HepG2 (cell line): Measurements from ENCODE around the gene LSS. TPM values are rescaled to one million over a fixed set of nuclear protein-coding genes. Genes with fewer than 3 reads are reported as not detected.
A peak's percentile ranks its signal among the peaks of the same experiment; 100 is the strongest.

Experiments
- CBX1 ChIP-seq: IDR thresholded peaks from one replicate; pipeline ENCODE4 v1.6.1; 2016; ENCODE audit warnings: antibody characterized with exemption, low read depth
- ISX ChIP-seq: sonication (generic); formaldehyde crosslinking; conservative IDR thresholded peaks from 2 replicates; pipeline ENCODE4 v1.5.0; 2020; ENCODE audit warnings: missing genetic modification reagents
- KLF9 ChIP-seq: IDR thresholded peaks from 2 replicates; pipeline ENCODE4 v1.6.1; 2016; ENCODE audit warnings: low read depth
- MAFF ChIP-seq: IDR thresholded peaks from 2 replicates; pipeline ENCODE4 v1.6.1; 2011; ENCODE audit warnings: low read depth, low read length, improper control_type of control experiment
- MED8 ChIP-seq: sonication (generic); formaldehyde crosslinking; IDR thresholded peaks from 2 replicates; pipeline ENCODE4 v1.8.1; 2023; ENCODE audit warnings: mild to moderate bottlenecking, missing genetic modification reagents; ENCODE audit not compliant: insufficient replicate concordance
- ZBTB8A ChIP-seq: sonication (generic); formaldehyde crosslinking; IDR thresholded peaks from 2 replicates; pipeline ENCODE4 v1.4.0; 2020; ENCODE audit warnings: mild to moderate bottlenecking, low read depth, missing genetic modification reagents, borderline replicate concordance
- ZNF546 ChIP-seq: sonication (generic); formaldehyde crosslinking; conservative IDR thresholded peaks from 2 replicates; pipeline ENCODE4 v1.8.1; 2023; ENCODE audit warnings: mild to moderate bottlenecking, missing genetic modification reagents
- ZNF549 ChIP-seq: sonication (generic); formaldehyde crosslinking; IDR thresholded peaks from 2 replicates; pipeline ENCODE4 v1.5.0; 2020; ENCODE audit warnings: missing genetic modification reagents
- ZNF652 ChIP-seq: IDR thresholded peaks from 2 replicates; pipeline ENCODE4 v1.6.1; 2016; ENCODE audit warnings: low read depth, borderline replicate concordance
- ZZZ3 ChIP-seq: sonication (generic); formaldehyde crosslinking; IDR thresholded peaks from 2 replicates; pipeline ENCODE4 v1.4.0; 2020; ENCODE audit warnings: missing genetic modification reagents, mild to moderate bottlenecking, borderline replicate concordance
- polyA plus RNA-seq, 8 experiments: library from polyadenylated mRNA; depleted of rRNA in 3 of 8; stranded (reverse) in 7 of 8; unstranded in 1 of 8; fragments of >200 nt; fragmentation: Illumina TruSeq in 4 of 8; extraction: Trizol in 4 of 8; gene quantifications; 2 replicates each; pipeline versions ENCODE4 v1.2.1 to v1.2.3, GENCODE V29; 2011 to 2016; ENCODE audit warnings: low read depth in 4 of 8, missing spikeins in 1 of 8, mixed read lengths in 1 of 8; ENCODE audit not compliant: insufficient read depth in 1 of 8
- total RNA-seq, 5 experiments: library from RNA; depleted of rRNA; stranded (reverse); fragments of >200 nt; fragmentation: Illumina TruSeq; extraction: Trizol; gene quantifications; 2 replicates each; pipeline ENCODE4 v1.2.3, GENCODE V29; 2016; ENCODE audit warnings: low read depth in 1 of 5
- TF ChIP-seq, protein P1 (sequence below): sonication (generic); formaldehyde crosslinking; IDR thresholded peaks from 2 replicates; pipeline ENCODE4 v1.4.0; 2020; ENCODE audit warnings: missing genetic modification reagents
- TF ChIP-seq, protein P2 (sequence below): sonication (generic); formaldehyde crosslinking; IDR thresholded peaks from 2 replicates; pipeline ENCODE4 v1.9.0; 2022; ENCODE audit warnings: low read depth, missing genetic modification reagents
- TF ChIP-seq, protein P3 (sequence below): sonication (generic); formaldehyde crosslinking; IDR thresholded peaks from 2 replicates; pipeline ENCODE4 v1.4.0; 2020; ENCODE audit warnings: mild to moderate bottlenecking, missing genetic modification reagents, borderline replicate concordance
- TF ChIP-seq, protein P4 (sequence below): sonication (generic); formaldehyde crosslinking; conservative IDR thresholded peaks from 2 replicates; pipeline ENCODE4 v1.4.0; 2020; ENCODE audit warnings: missing genetic modification reagents
- TF ChIP-seq, protein P5 (sequence below): sonication (generic); formaldehyde crosslinking; IDR thresholded peaks from 2 replicates; pipeline ENCODE4 v1.8.1; 2023; ENCODE audit warnings: mild to moderate bottlenecking, missing genetic modification reagents, borderline replicate concordance
- TF ChIP-seq, protein P6 (sequence below): sonication (generic); formaldehyde crosslinking; IDR thresholded peaks from 2 replicates; pipeline ENCODE4 v1.8.1; 2023; ENCODE audit warnings: mild to moderate bottlenecking, moderate library complexity, missing genetic modification reagents

Gene LSS
- total and polyA plus RNA-seq, 2 of the 13 experiments (the other 11 are each of a cell fraction or from before 2014, with no cell fraction given), result 72.6 to 113 TPM

DNA sequence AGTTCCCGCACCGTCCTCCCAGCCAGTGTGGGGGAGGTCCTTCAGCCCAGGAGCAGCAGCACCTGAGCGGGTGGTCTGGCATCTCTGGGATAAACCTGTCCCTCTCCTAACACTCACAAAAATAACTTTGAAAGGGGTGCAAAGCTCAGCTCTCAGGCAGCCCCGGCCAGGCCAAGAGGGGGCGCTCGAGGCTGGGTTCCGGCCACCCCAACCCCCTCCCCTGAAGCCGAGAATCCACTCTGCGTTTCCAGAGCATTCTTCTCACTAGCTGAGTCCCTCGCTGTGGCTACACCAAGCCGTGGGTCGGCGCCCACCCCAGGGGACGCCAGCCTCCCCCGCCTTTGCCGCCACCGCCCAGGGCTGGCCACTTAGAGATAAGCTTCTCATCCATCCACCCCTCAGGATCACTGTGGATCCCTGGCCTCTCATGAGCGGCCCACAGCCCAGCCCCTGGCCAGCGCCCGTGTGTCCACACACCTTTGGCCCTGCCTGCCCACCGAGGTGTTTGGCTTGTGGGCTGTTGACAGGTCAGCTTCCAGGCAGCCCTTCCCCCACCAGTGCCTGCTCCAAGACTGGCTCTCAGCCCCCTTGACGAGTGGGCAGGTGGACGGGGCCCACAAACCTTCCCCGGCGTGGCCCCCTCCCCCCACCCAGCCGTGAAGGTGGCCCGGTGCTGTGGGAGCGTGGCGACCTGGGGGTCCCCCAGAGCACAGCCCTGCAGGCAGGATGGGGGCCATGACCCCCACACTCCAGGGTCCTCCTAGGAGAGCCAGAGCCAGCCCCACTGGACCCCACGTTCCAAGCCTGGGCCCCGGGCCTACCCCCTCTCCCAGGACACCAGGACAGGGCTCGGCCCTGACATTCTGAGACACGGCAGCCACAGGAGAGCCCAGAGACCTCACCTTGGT is 75.1 kb downstream of the LSS start (continued):
- TF ChIP-seq CBX1, result no peak
- TF ChIP-seq ZNF652 (CRISPR knock-in tag), result no peak
- TF ChIP-seq, protein P1, sequence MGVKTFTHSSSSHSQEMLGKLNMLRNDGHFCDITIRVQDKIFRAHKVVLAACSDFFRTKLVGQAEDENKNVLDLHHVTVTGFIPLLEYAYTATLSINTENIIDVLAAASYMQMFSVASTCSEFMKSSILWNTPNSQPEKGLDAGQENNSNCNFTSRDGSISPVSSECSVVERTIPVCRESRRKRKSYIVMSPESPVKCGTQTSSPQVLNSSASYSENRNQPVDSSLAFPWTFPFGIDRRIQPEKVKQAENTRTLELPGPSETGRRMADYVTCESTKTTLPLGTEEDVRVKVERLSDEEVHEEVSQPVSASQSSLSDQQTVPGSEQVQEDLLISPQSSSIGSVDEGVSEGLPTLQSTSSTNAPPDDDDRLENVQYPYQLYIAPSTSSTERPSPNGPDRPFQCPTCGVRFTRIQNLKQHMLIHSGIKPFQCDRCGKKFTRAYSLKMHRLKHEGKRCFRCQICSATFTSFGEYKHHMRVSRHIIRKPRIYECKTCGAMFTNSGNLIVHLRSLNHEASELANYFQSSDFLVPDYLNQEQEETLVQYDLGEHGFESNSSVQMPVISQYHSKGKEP, result no peak
- no peak for TF ChIP-seq ISX (CRISPR knock-in tag)
- no peak for TF ChIP-seq MED8
- 0 out of 2 replicates have a peak, but pooled peaks have one; percentile 29 for TF ChIP-seq KLF9 (CRISPR knock-in tag)
- TF ChIP-seq ZBTB8A (CRISPR knock-in tag), result no peak
- no peak for TF ChIP-seq ZNF549 (CRISPR knock-in tag)
- TF ChIP-seq, protein P2, sequence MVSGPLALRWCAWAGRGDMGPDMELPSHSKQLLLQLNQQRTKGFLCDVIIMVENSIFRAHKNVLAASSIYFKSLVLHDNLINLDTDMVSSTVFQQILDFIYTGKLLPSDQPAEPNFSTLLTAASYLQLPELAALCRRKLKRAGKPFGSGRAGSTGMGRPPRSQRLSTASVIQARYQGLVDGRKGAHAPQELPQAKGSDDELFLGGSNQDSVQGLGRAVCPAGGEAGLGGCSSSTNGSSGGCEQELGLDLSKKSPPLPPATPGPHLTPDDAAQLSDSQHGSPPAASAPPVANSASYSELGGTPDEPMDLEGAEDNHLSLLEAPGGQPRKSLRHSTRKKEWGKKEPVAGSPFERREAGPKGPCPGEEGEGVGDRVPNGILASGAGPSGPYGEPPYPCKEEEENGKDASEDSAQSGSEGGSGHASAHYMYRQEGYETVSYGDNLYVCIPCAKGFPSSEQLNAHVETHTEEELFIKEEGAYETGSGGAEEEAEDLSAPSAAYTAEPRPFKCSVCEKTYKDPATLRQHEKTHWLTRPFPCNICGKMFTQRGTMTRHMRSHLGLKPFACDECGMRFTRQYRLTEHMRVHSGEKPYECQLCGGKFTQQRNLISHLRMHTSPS (CRISPR knock-in tag), result 0 out of 2 replicates have a peak, but pooled peaks have one; percentile 20
- TF ChIP-seq MAFF, result no peak
- TF ChIP-seq, protein P3, sequence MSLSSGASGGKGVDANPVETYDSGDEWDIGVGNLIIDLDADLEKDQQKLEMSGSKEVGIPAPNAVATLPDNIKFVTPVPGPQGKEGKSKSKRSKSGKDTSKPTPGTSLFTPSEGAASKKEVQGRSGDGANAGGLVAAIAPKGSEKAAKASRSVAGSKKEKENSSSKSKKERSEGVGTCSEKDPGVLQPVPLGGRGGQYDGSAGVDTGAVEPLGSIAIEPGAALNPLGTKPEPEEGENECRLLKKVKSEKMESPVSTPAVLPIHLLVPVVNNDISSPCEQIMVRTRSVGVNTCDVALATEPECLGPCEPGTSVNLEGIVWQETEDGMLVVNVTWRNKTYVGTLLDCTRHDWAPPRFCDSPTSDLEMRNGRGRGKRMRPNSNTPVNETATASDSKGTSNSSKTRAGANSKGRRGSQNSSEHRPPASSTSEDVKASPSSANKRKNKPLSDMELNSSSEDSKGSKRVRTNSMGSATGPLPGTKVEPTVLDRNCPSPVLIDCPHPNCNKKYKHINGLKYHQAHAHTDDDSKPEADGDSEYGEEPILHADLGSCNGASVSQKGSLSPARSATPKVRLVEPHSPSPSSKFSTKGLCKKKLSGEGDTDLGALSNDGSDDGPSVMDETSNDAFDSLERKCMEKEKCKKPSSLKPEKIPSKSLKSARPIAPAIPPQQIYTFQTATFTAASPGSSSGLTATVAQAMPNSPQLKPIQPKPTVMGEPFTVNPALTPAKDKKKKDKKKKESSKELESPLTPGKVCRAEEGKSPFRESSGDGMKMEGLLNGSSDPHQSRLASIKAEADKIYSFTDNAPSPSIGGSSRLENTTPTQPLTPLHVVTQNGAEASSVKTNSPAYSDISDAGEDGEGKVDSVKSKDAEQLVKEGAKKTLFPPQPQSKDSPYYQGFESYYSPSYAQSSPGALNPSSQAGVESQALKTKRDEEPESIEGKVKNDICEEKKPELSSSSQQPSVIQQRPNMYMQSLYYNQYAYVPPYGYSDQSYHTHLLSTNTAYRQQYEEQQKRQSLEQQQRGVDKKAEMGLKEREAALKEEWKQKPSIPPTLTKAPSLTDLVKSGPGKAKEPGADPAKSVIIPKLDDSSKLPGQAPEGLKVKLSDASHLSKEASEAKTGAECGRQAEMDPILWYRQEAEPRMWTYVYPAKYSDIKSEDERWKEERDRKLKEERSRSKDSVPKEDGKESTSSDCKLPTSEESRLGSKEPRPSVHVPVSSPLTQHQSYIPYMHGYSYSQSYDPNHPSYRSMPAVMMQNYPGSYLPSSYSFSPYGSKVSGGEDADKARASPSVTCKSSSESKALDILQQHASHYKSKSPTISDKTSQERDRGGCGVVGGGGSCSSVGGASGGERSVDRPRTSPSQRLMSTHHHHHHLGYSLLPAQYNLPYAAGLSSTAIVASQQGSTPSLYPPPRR (CRISPR knock-in tag), result no peak
- TF ChIP-seq, protein P4, sequence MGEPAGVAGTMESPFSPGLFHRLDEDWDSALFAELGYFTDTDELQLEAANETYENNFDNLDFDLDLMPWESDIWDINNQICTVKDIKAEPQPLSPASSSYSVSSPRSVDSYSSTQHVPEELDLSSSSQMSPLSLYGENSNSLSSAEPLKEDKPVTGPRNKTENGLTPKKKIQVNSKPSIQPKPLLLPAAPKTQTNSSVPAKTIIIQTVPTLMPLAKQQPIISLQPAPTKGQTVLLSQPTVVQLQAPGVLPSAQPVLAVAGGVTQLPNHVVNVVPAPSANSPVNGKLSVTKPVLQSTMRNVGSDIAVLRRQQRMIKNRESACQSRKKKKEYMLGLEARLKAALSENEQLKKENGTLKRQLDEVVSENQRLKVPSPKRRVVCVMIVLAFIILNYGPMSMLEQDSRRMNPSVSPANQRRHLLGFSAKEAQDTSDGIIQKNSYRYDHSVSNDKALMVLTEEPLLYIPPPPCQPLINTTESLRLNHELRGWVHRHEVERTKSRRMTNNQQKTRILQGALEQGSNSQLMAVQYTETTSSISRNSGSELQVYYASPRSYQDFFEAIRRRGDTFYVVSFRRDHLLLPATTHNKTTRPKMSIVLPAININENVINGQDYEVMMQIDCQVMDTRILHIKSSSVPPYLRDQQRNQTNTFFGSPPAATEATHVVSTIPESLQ, result no peak
- TF ChIP-seq ZNF546 (CRISPR knock-in tag), result no peak
- TF ChIP-seq ZZZ3 (CRISPR knock-in tag), result no peak
- TF ChIP-seq, protein P5, sequence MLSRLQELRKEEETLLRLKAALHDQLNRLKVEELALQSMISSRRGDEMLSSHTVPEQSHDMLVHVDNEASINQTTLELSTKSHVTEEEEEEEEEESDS (CRISPR knock-in tag), result no peak
- TF ChIP-seq, protein P6, sequence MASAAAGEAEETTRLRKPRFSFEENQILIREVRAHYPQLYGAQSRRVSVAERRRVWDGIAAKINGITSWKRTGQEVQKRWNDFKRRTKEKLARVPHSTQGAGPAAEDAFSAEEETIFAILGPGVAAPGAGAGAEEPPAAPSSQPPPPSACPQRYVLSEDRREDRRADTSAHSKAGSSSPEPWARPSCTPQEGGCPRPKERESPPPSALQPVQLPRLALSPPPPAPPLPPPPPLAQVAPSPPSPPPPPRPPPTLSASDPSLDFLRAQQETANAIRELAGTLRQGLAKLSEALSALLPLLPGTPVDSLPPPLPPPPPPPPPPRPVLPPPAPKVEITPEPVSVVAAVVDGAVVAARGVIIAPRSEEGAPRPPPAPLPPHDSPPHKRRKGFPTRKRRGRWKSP (CRISPR knock-in tag), result no peak; the same call in 1 of the 2 replicates
